GM23338 (cell line): ENCODE measurements around the gene UBQLN4. TPM values are rescaled to one million over a fixed set of nuclear protein-coding genes. Genes with fewer than 3 reads are reported as not detected.

Source experiments
- ATAC-seq: fragments of 200-7000 bp; cut with Tn5 transposase; 3 replicates; pipeline ENCODE4 v1.9.1; 2020
- DNase-seq: peaks from one replicate; pipeline ENCODE4 v3.0.0-alpha.2; 2015; ENCODE audit warnings: low spot score
- H2AFZ ChIP-seq: fragments of 200-600 bp; sonication (generic); 2 replicates; pipeline ENCODE4 v1.8.0; 2016; ENCODE audit warnings: antibody characterized with exemption, mild to moderate bottlenecking, moderate library complexity
- H3F3A ChIP-seq: fragments of 200-600 bp; sonication (generic); replicated peaks from 2 replicates; pipeline ENCODE4 v1.8.0; 2017; ENCODE audit warnings: antibody characterized with exemption, mixed run types, low read depth
- H3K27ac ChIP-seq: fragments of 200-600 bp; sonication (generic); 2 replicates; pipeline ENCODE4 v1.6.1; 2016; ENCODE audit warnings: low read depth
- H3K27me3 ChIP-seq: fragments of 200-600 bp; sonication (generic); 2 replicates; pipeline ENCODE4 v1.8.0; 2016; ENCODE audit warnings: mild to moderate bottlenecking, mixed run types, moderate library complexity; ENCODE audit not compliant: insufficient read depth
- H3K36me3 ChIP-seq: fragments of 200-600 bp; sonication (generic); 2 replicates; pipeline ENCODE4 v1.8.0; 2016; ENCODE audit warnings: mild to moderate bottlenecking; ENCODE audit not compliant: insufficient read depth
- H3K4me1 ChIP-seq: fragments of 200-600 bp; sonication (generic); 2 replicates; pipeline ENCODE4 v1.8.0; 2016; ENCODE audit warnings: mild to moderate bottlenecking, moderate library complexity; ENCODE audit not compliant: insufficient read depth
- H3K4me2 ChIP-seq: fragments of 200-600 bp; sonication (generic); 2 replicates; pipeline ENCODE4 v1.7.1; 2017; ENCODE audit warnings: mixed run types
- H3K4me3 ChIP-seq: fragments of 200-600 bp; sonication (generic); 2 replicates; pipeline ENCODE4 v1.6.1; 2016; ENCODE audit warnings: mixed run types
- H3K79me2 ChIP-seq: fragments of 200-600 bp; sonication (generic); replicated peaks from 2 replicates; pipeline ENCODE4 v1.8.0; 2017; ENCODE audit warnings: mild to moderate bottlenecking; ENCODE audit not compliant: insufficient read depth
- H3K9me2 ChIP-seq: fragments of 200-600 bp; sonication (generic); 2 replicates; pipeline ENCODE4 v1.8.0; 2017; ENCODE audit not compliant: insufficient read depth
- H4K20me1 ChIP-seq: fragments of 200-600 bp; sonication (generic); replicated peaks from 2 replicates; pipeline ENCODE4 v1.8.0; 2017; ENCODE audit warnings: mild to moderate bottlenecking; ENCODE audit not compliant: insufficient read depth
- H3K27ac Mint-ChIP-seq: 2 replicates; pipeline ENCODE4 v1.8.0; 2020; ENCODE audit warnings: inconsistent platforms, mild to moderate bottlenecking, moderate library complexity, mixed read lengths
- H3K27me3 Mint-ChIP-seq: 3 replicates; pipeline ENCODE4 v1.8.0; 2022; ENCODE audit warnings: low read depth, mild to moderate bottlenecking, moderate library complexity, mixed read lengths, inconsistent platforms; ENCODE audit not compliant: insufficient read depth, poor library complexity
- H3K36me3 Mint-ChIP-seq: 3 replicates; pipeline ENCODE4 v1.8.0; 2021; ENCODE audit warnings: low read depth, mild to moderate bottlenecking, inconsistent platforms, moderate library complexity, mixed read lengths
- H3K4me1 Mint-ChIP-seq: 3 replicates; pipeline ENCODE4 v1.8.0; 2020; ENCODE audit warnings: mild to moderate bottlenecking, inconsistent platforms, mixed read lengths
- H3K4me3 Mint-ChIP-seq: 3 replicates; pipeline ENCODE4 v1.8.0; 2021; ENCODE audit warnings: moderate library complexity, mild to moderate bottlenecking, inconsistent platforms, mixed read lengths
- H3K9me3 Mint-ChIP-seq: 3 replicates; pipeline ENCODE4 v1.8.0; 2020; ENCODE audit warnings: moderate library complexity, mild to moderate bottlenecking, inconsistent platforms, mixed read lengths
- CREB1 ChIP-seq: fragments of 250-450 bp; sonication (Bioruptor Pico); IDR thresholded peaks from 2 replicates; pipeline ENCODE4 v1.5.0; 2020; ENCODE audit warnings: low read depth, mild to moderate bottlenecking, moderate library complexity
- EZH2 ChIP-seq: fragments of 200-600 bp; sonication (generic); IDR thresholded peaks from one replicate; pipeline ENCODE4 v1.8.0; 2017; ENCODE audit warnings: antibody characterized with exemption, mild to moderate bottlenecking, low read depth; ENCODE audit not compliant: unreplicated experiment
- EZH2phosphoT487 ChIP-seq: fragments of 200-600 bp; sonication (generic); IDR thresholded peaks from one replicate; pipeline ENCODE4 v1.8.1; 2018; ENCODE audit warnings: antibody characterized with exemption; ENCODE audit not compliant: unreplicated experiment
- JUNB ChIP-seq: IDR thresholded peaks from one replicate; pipeline ENCODE4 v1.6.1; 2016; ENCODE audit warnings: antibody characterized with exemption; ENCODE audit not compliant: unreplicated experiment
- REST ChIP-seq: IDR thresholded peaks from one replicate; pipeline ENCODE4 v1.6.1; 2018; ENCODE audit warnings: antibody characterized with exemption; ENCODE audit not compliant: unreplicated experiment
- STAT1 ChIP-seq: IDR thresholded peaks from one replicate; pipeline ENCODE4 v1.6.1; 2016; ENCODE audit warnings: antibody characterized with exemption; ENCODE audit not compliant: unreplicated experiment
- ZNF114 ChIP-seq: fragments of 250-450 bp; sonication (Bioruptor Pico); IDR thresholded peaks from 2 replicates; pipeline ENCODE4 v1.5.0; 2020; ENCODE audit warnings: mild to moderate bottlenecking, moderate library complexity
- ZNF331 ChIP-seq: fragments of 250-450 bp; sonication (Bioruptor Pico); IDR thresholded peaks from 2 replicates; pipeline ENCODE4 v1.5.0; 2020; ENCODE audit warnings: low read depth, mild to moderate bottlenecking, moderate library complexity
- ZNF462 ChIP-seq: fragments of 250-450 bp; sonication (Bioruptor Pico); IDR thresholded peaks from 2 replicates; pipeline ENCODE4 v1.5.0; 2020; ENCODE audit warnings: mild to moderate bottlenecking, moderate library complexity
- polyA plus RNA-seq: library from polyadenylated mRNA; unstranded; fragments of >200 nt; fragmentation: Nextera tagmentation; extraction: Ambion mirVana; gene quantifications from 2 replicates; pipeline ENCODE4 v1.2.1, GENCODE V29; 2016
- total RNA-seq: library from RNA; depleted of rRNA; stranded (reverse); fragments of >200 nt; shearing (Covaris generic); gene quantifications from 2 replicates; pipeline ENCODE4 v1.2.3, GENCODE V29; 2014

The UBQLN4 gene
- total and polyA plus RNA-seq, 2 experiments from 2014 or later: 10.0 to 30.5 TPM

DNA sequence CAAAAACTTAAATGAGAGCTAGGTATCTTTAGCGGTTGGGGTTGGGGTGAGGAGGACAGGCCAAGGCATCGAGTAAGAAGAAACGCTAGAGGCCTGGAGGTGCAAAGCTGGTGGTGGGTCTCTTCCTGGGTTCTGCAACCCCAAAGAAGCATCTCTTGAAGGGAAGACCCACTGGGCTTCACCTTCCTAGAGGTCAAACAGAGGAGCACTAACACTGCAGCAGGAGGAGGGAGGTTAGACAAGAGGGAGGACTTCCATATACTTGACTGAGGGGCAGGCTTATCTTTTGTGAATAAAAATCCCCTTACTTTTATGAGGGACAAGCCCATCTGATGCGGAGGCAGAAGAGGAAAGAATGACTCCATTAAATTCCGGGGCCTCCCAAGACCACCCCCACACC lies 26.2 kb upstream of the UBQLN4 start (continued):
- TF ChIP-seq REST (no peak), EZH2phosphoT487 (no peak), STAT1 (no peak), ZNF331 (CRISPR knock-in tag) (no peak), ZNF114 (CRISPR knock-in tag) (no peak)

GRCh38 chr1:156078728-156079127 lies 25.1 kb upstream of the UBQLN4 start:
- Histone ChIP-seq H3K4me2 (peak overlapping the region; percentile 99), H3K4me1 (peaks cover 69% of the 10 kb centered on the region)

DNA sequence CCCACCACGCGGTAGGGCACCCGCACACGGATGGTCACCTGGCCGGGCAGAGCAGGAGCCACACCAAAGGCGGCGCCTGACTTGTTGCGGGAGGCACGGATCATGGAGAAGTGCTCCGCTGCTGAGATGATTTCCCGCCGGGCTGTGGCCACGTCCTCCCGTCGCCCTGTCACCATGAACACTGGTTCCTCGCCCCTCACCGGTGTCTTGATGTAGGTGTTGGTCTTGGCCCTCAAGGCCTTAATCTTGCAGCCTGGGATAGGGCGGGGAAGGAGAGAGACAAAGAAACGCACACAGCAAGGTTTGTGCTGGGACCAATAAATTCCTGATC lies 23.8 kb upstream of the UBQLN4 start:
- Histone ChIP-seq H2AFZ (no peak overlapping the region), H3K27me3 (no peaks in the 10 kb centered on the region), H3K36me3 (no peaks in the 10 kb centered on the region; the same call in 1 of the 2 replicates), H3K4me1 (peaks cover 78% of the 10 kb centered on the region), H3K4me2 (peak overlapping the region; percentile 99), H4K20me1 (peaks cover 37% of the 10 kb centered on the region), H3K27ac (peak overlapping the region; percentile 83; the same call in 1 of the 2 replicates), H3K79me2 (peaks cover 66% of the 10 kb centered on the region), H3K9me2 (no peaks in the 10 kb centered on the region), H3K4me3 (peak overlapping the region; percentile 54), H3F3A (peaks cover 48% of the 10 kb centered on the region)
- DNase-seq (peak; percentile 45), ATAC-seq (no peak)
- H3K27me3 Mint-ChIP-seq: peaks cover 24% of the 10 kb centered on the region
- H3K36me3 Mint-ChIP-seq: peaks cover 57% of the 10 kb centered on the region
- H3K9me3 Mint-ChIP-seq: peaks cover 3% of the 10 kb centered on the region; the same call in 1 of the 3 replicates
- peak overlapping the region; percentile 96 for H3K4me3 Mint-ChIP-seq
- peaks cover 71% of the 10 kb centered on the region for H3K4me1 Mint-ChIP-seq
- H3K27ac Mint-ChIP-seq: peak overlapping the region; percentile 71; the same call in 1 of the 2 replicates
- no peak for TF ChIP-seq JUNB
- no peak for TF ChIP-seq ZNF462
- no peak for TF ChIP-seq EZH2
- no peak for TF ChIP-seq ZNF114 (CRISPR knock-in tag)
- TF ChIP-seq STAT1: no peak

More at GRCh38 chr1:156078728-156079127, 25.1 kb upstream of the UBQLN4 start:
- Mint-ChIP-seq H3K9me3 (peaks cover 3% of the 10 kb centered on the region; the same call in 1 of the 3 replicates), H3K4me1 (peaks cover 63% of the 10 kb centered on the region), H3K27me3 (peaks cover 24% of the 10 kb centered on the region), H3K36me3 (peaks cover 47% of the 10 kb centered on the region), H3K27ac (no peak overlapping the region), H3K4me3 (peak overlapping the region; percentile 96)
- DNase-seq: no peak
- Histone ChIP-seq H3F3A (peaks cover 54% of the 10 kb centered on the region), H3K4me3 (peak overlapping the region; percentile 35; the same call in 1 of the 2 replicates), H3K36me3 (no peaks in the 10 kb centered on the region; the same call in 1 of the 2 replicates), H3K27ac (0 out of 2 replicates have a peak overlapping the region, but pooled peaks have one; percentile 83), H3K9me2 (no peaks in the 10 kb centered on the region), H2AFZ (no peak overlapping the region), H3K27me3 (no peaks in the 10 kb centered on the region), H3K79me2 (peaks cover 69% of the 10 kb centered on the region), H4K20me1 (peaks cover 40% of the 10 kb centered on the region)
- no peak for TF ChIP-seq CREB1
- no peak for TF ChIP-seq JUNB
- no peak for ATAC-seq
